Measurements from ENCODE around the gene BIN1.

- TF ChIP-seq CTCF (IDR thresholded peaks at IDR 0.05) (no peak), POLR2AphosphoS5 (IDR thresholded peaks at IDR 0.05; ENCODE audit: low read depth, low read length) (no peak), TCF7L2 (IDR thresholded peaks at IDR 0.05; ENCODE audit: low read depth, low read length) (no peak)
- TF ChIP-seq, protein P1, sequence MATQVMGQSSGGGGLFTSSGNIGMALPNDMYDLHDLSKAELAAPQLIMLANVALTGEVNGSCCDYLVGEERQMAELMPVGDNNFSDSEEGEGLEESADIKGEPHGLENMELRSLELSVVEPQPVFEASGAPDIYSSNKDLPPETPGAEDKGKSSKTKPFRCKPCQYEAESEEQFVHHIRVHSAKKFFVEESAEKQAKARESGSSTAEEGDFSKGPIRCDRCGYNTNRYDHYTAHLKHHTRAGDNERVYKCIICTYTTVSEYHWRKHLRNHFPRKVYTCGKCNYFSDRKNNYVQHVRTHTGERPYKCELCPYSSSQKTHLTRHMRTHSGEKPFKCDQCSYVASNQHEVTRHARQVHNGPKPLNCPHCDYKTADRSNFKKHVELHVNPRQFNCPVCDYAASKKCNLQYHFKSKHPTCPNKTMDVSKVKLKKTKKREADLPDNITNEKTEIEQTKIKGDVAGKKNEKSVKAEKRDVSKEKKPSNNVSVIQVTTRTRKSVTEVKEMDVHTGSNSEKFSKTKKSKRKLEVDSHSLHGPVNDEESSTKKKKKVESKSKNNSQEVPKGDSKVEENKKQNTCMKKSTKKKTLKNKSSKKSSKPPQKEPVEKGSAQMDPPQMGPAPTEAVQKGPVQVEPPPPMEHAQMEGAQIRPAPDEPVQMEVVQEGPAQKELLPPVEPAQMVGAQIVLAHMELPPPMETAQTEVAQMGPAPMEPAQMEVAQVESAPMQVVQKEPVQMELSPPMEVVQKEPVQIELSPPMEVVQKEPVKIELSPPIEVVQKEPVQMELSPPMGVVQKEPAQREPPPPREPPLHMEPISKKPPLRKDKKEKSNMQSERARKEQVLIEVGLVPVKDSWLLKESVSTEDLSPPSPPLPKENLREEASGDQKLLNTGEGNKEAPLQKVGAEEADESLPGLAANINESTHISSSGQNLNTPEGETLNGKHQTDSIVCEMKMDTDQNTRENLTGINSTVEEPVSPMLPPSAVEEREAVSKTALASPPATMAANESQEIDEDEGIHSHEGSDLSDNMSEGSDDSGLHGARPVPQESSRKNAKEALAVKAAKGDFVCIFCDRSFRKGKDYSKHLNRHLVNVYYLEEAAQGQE (IDR thresholded peaks at IDR 0.05; ENCODE audit: insufficient read depth in 1 of 2, low read depth in 2 of 2, low read length in 1 of 2), result no peak
These were observed 65.5 kb downstream of the BIN1 start for GRCh38 chr2:127041259-127041970.

Measured in Panc1 (cell line).